K562 (cell line): ENCODE results near the gene HBEGF. TPM values are rescaled to one million over a fixed set of nuclear protein-coding genes. Genes with fewer than 3 reads are reported as not detected.

Experiments used
- ATAC-seq: fragments of 200-7000 bp; cut with Tn5 transposase; 3 replicates; pipeline ENCODE4 v1.9.1; 2020; ENCODE audit warnings: moderate library complexity
- BruUV-seq: library from RNA; stranded (reverse); fragments of 400-500 nt; replicated peaks from 2 replicates; lab custom pipeline; 2021; lab: Mats Ljungman, UMichigan
- CTCF ChIA-PET: fragments of 300-600 bp; formaldehyde crosslinking; extraction: SDS; loops from one replicate; lab custom pipeline; 2021; ENCODE audit warnings: low intra/inter-chr PET ratio; lab: Yijun Ruan, JAX
- POLR2A ChIA-PET: fragments of 300-600, 350-650 bp; sonication (Branson Sonifier 250); formaldehyde crosslinking; extraction: SDS; loops from one replicate; lab custom pipeline; 2021; ENCODE audit warnings: antibody characterized with exemption, inconsistent platforms; lab: Yijun Ruan, JAX
- DNase-seq, 4 experiments: peaks; one replicate each; pipeline versions ENCODE4 v3.0.0 to v3.0.0-alpha.2; 2011 to 2018; ENCODE audit warnings: low spot score in 3 of 4, mixed read lengths in 3 of 4; ENCODE audit errors: extremely low read depth in 1 of 4
- FAIRE-seq: peaks from 2 replicates; lab custom pipeline; 2011; peaks lifted over from hg19 to GRCh38; lab: Jason Lieb, UNC
- H2AFZ ChIP-seq: 2 replicates; pipeline ENCODE4 v1.6.0; 2011; ENCODE audit warnings: low read depth, low read length, control low read depth, inconsistent platforms
- H3K27ac ChIP-seq: fragments of 200-600 bp; 3 replicates; pipeline ENCODE4 v1.8.0; 2011; ENCODE audit warnings: low read depth, mild to moderate bottlenecking, control low read depth, inconsistent platforms, low read length, moderate library complexity, mixed read lengths; ENCODE audit errors: extremely low read depth
- H3K27me3 ChIP-seq, 2 experiments: fragments of 300-600 bp in 1 of 2; 2 replicates in 1 of 2; 3 replicates in 1 of 2; pipeline versions ENCODE4 v1.6.0 to v1.8.0; 2011; ENCODE audit warnings: inconsistent platforms in 2 of 2, low read length in 2 of 2, mild to moderate bottlenecking in 1 of 2, mixed read lengths in 1 of 2, moderate library complexity in 1 of 2; ENCODE audit not compliant: control insufficient read depth in 2 of 2, insufficient read depth in 2 of 2
- H3K36me3 ChIP-seq: fragments of 300-600 bp; 3 replicates; pipeline ENCODE4 v1.8.0; 2011; ENCODE audit warnings: mild to moderate bottlenecking, low read length, inconsistent platforms; ENCODE audit not compliant: control insufficient read depth, insufficient read depth
- H3K4me1 ChIP-seq, 2 experiments: fragments of 200-600 bp in 1 of 2; replicated peaks in 1 of 2; 2 replicates in 1 of 2; 3 replicates in 1 of 2; pipeline versions ENCODE4 v1.5.1 to v1.8.0; 2011; ENCODE audit warnings: inconsistent platforms in 2 of 2, low read length in 2 of 2, mild to moderate bottlenecking in 1 of 2, mixed read lengths in 1 of 2, moderate library complexity in 1 of 2; ENCODE audit not compliant: control insufficient read depth in 2 of 2, insufficient read depth in 2 of 2
- H3K4me2 ChIP-seq: 2 replicates; pipeline ENCODE4 v1.6.1; 2011; ENCODE audit warnings: low read length, control low read depth, inconsistent platforms, mixed read lengths; ENCODE audit not compliant: insufficient read depth
- H3K4me3 ChIP-seq: fragments of 200-600 bp; sonication (generic), shearing (Covaris generic); 2 replicates; pipeline ENCODE4 v1.5.1; 2016; ENCODE audit warnings: control low read depth, inconsistent platforms
- H3K79me2 ChIP-seq: fragments of 200-600 bp; 3 replicates; pipeline ENCODE4 v1.8.0; 2011; ENCODE audit warnings: low read length, inconsistent platforms; ENCODE audit not compliant: control insufficient read depth, insufficient read depth
- H3K9ac ChIP-seq, 2 experiments: 2 replicates each; pipeline versions ENCODE4 v1.6.0 to v1.6.1; 2011; ENCODE audit warnings: low read depth in 2 of 2, low read length in 2 of 2, control low read depth in 1 of 2, inconsistent platforms in 1 of 2, mild to moderate bottlenecking in 1 of 2, mixed read lengths in 1 of 2; ENCODE audit not compliant: insufficient read depth in 1 of 2
- H3K9me1 ChIP-seq: one replicate; pipeline ENCODE4 v1.6.0; 2011; ENCODE audit warnings: inconsistent platforms, mild to moderate bottlenecking, low read length, moderate library complexity; ENCODE audit not compliant: control insufficient read depth, insufficient read depth
- H3K9me3 ChIP-seq: replicated peaks from 2 replicates; pipeline ENCODE4 v1.5.1; 2011; ENCODE audit warnings: low read depth, low read length, inconsistent platforms; ENCODE audit not compliant: control insufficient read depth, insufficient read depth
- H4K20me1 ChIP-seq: replicated peaks from 2 replicates; pipeline ENCODE4 v1.6.1; 2011; ENCODE audit warnings: low read length, inconsistent platforms, mixed read lengths; ENCODE audit not compliant: control insufficient read depth, insufficient read depth
- ATF3 ChIP-seq, 2 experiments: fragments of 450-650 bp in 1 of 2; sonication (generic) in 1 of 2; formaldehyde crosslinking in 1 of 2; IDR thresholded peaks in 1 of 2; conservative IDR thresholded peaks in 1 of 2; 2 replicates each; pipeline versions ENCODE4 v1.6.1 to v1.8.1; 2016 to 2023; ENCODE audit warnings: mild to moderate bottlenecking in 2 of 2, moderate library complexity in 2 of 2, inconsistent platforms in 1 of 2, missing genetic modification reagents in 1 of 2
- EGR1 ChIP-seq: fragments of 450-650 bp; conservative IDR thresholded peaks from 2 replicates; pipeline ENCODE4 v1.6.1; 2017; ENCODE audit warnings: mild to moderate bottlenecking
- FOS ChIP-seq: IDR thresholded peaks from 3 replicates; pipeline ENCODE4 v1.6.1; 2011; ENCODE audit not compliant: insufficient read length; ENCODE audit errors: extremely low read depth
- FOSL1 ChIP-seq: fragments of 200-800 bp; sonication (Bioruptor generic); conservative IDR thresholded peaks from 2 replicates; pipeline ENCODE4 v1.6.1; 2016; ENCODE audit warnings: missing genetic modification characterization, missing compliant biosample characterization
- FUS ChIP-seq: fragments of 200-400 bp; formaldehyde crosslinking; optimal IDR thresholded peaks from 2 replicates; pipeline ENCODE3; 2017; ENCODE audit warnings: low read depth, low read length
- ID3 ChIP-seq, 2 experiments: fragments of 250-450 bp in 1 of 2; fragments of 450-650 bp in 1 of 2; sonication (Bioruptor Pico) in 1 of 2; IDR thresholded peaks; 2 replicates each; pipeline versions ENCODE4 v1.6.1 to v1.8.0; 2016 to 2021; ENCODE audit warnings: mild to moderate bottlenecking in 2 of 2, moderate library complexity in 2 of 2, missing compliant biosample characterization in 1 of 2, missing genetic modification characterization in 1 of 2
- RBM34 ChIP-seq: fragments of 200-400 bp; formaldehyde crosslinking; IDR thresholded peaks from 2 replicates; pipeline ENCODE4 v1.6.1; 2018; ENCODE audit warnings: low read length, borderline replicate concordance; ENCODE audit not compliant: insufficient read depth
- ZNF408 ChIP-seq: fragments of 250-450 bp; sonication (Bioruptor Pico); IDR thresholded peaks from 2 replicates; pipeline ENCODE4 v1.4.0; 2020; ENCODE audit warnings: low read depth, mild to moderate bottlenecking, moderate library complexity
- WGBS: fragments of 100-300 bp; shearing (Covaris generic); methylation state at CpG from one replicate; pipeline ENCODE4 v1.1.6; 2016; ENCODE audit warnings: low coverage, mixed read lengths; ENCODE audit not compliant: insufficient coverage; ENCODE audit errors: missing lambda C conversion rate; 5-methylcytosine and 5-hydroxymethylcytosine counted together
- in situ Hi-C: fragments of 300-500 bp; cut with MboI; formaldehyde crosslinking; loops from 4 replicates; pipeline ENCODE4 v1.15.0; 2018; ENCODE audit warnings: inconsistent platforms, mixed read lengths
- intact Hi-C: fragments of 100-400 bp; cut with micrococcal nuclease; formaldehyde crosslinking; loops from 2 replicates; pipeline ENCODE4 v1.14.2; 2022
- polyA plus RNA-seq, 8 experiments: library from polyadenylated mRNA; depleted of rRNA in 4 of 8; stranded (reverse) in 5 of 8; unstranded in 3 of 8; fragments of >200 nt; fragmentation: Nextera tagmentation in 2 of 8; fragmentation: Illumina TruSeq in 1 of 8; extraction: Ambion mirVana in 2 of 8; extraction: Trizol in 1 of 8; gene quantifications; 2 replicates each; pipeline versions ENCODE4 v1.2.1 to v1.2.3, GENCODE V29; 2011 to 2014; ENCODE audit warnings: inconsistent platforms in 1 of 8, missing spikeins in 1 of 8
- total RNA-seq, 7 experiments: library from RNA; depleted of rRNA in 6 of 7; stranded (reverse); fragments of >200 nt in 6 of 7; fragmentation: Illumina TruSeq in 2 of 7; extraction: Trizol in 2 of 7; gene quantifications; 2 replicates each; pipeline versions ENCODE4 v1.2.1 to v1.2.3, GENCODE V29; 2011 to 2021; ENCODE audit warnings: low replicate concordance in 1 of 7
- TF ChIP-seq, protein P1 (sequence below), 2 experiments: fragments of 450-650 bp; IDR thresholded peaks; 2 replicates each; pipeline ENCODE4 v1.6.1; 2016; ENCODE audit warnings: mild to moderate bottlenecking in 2 of 2, borderline replicate concordance in 1 of 2, low read depth in 1 of 2, moderate library complexity in 1 of 2

Gene HBEGF
- total and polyA plus RNA-seq, 9 of the 15 experiments (the other 6 are each of a cell fraction or from before 2014, with no cell fraction given) = 0.11 to 1.1 (median 0.60) TPM

DNA sequence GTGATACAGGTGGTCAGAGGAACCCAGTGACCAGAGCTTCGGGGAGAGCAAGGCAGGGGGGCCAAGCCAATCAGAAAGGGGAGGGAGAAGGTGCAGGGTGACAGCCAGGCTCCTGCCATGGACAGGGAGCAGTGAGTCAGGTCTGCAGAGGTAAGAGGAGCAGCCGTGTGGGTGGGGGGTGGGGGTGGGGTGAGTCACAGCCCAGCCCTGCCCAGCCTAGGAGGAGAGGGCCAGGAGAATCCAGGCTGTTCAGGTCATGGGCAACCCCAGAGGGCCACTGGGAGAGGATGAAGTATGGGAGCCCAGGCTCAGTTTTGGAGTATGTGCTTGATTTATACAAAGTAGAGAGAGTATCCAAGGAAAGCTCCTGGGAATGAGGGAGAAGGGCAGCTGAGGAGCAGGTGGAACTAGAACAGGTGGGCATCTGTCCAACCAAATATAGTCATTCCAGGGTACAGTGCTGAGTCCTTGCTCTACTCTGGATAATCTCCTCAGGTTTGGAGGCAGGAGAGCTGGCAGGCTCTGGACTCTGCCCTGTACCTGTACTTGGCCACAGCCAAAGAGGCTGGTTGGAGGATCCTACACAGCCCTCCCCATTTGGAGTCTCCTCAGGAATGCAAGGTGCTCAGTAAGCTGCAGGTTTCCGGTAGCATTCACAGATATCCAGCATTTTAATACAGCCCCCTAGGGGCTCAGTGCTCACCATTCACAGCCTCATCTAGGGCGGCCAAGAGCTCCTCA is 1.6 kb downstream of the HBEGF start:
- POLR2A ChIA-PET = interaction anchor here (0.6 to 2.8 kb wide), 7 partner anchors 8 to 366 kb away, joined by 3 to 19 read pairs (median 3); partner anchors contain the start of gene PFDN1
- no peaks in the 10 kb centered on the region for H3K27me3 ChIP-seq
- H3K4me2 ChIP-seq = no peak overlapping the region
- no peaks in the 10 kb centered on the region for H3K9me3 ChIP-seq
- FAIRE-seq (no peak), ATAC-seq (no peak), DNase-seq (peak; percentile 60 to 76 (median 69))
- H3K4me1 ChIP-seq = peaks cover 13 to 23% of the 10 kb centered on the region in 2 experiments; a peak in 4 of 5 replicates
- intact Hi-C loops = no loop called here
- no peaks in the 10 kb centered on the region for H4K20me1 ChIP-seq
- H3K79me2 ChIP-seq = no peaks in the 10 kb centered on the region
- no peak overlapping the region for H2AFZ ChIP-seq
- BruUV-seq = no TSS peak
- in situ Hi-C loops = no loop called here
- CTCF ChIA-PET = no interaction called here
- H3K4me3 ChIP-seq = no peak overlapping the region
- H3K9me1 ChIP-seq = no peaks in the 10 kb centered on the region
- WGBS = 23% methylated on average over 4 of the region's 4 CpGs
- H3K27ac ChIP-seq = no peak overlapping the region
- no peak overlapping the region for H3K9ac ChIP-seq
- H3K36me3 ChIP-seq = no peaks in the 10 kb centered on the region
- TF ChIP-seq EGR1 = peak; percentile 92
- no peak for TF ChIP-seq RBM34
- TF ChIP-seq, protein P1, sequence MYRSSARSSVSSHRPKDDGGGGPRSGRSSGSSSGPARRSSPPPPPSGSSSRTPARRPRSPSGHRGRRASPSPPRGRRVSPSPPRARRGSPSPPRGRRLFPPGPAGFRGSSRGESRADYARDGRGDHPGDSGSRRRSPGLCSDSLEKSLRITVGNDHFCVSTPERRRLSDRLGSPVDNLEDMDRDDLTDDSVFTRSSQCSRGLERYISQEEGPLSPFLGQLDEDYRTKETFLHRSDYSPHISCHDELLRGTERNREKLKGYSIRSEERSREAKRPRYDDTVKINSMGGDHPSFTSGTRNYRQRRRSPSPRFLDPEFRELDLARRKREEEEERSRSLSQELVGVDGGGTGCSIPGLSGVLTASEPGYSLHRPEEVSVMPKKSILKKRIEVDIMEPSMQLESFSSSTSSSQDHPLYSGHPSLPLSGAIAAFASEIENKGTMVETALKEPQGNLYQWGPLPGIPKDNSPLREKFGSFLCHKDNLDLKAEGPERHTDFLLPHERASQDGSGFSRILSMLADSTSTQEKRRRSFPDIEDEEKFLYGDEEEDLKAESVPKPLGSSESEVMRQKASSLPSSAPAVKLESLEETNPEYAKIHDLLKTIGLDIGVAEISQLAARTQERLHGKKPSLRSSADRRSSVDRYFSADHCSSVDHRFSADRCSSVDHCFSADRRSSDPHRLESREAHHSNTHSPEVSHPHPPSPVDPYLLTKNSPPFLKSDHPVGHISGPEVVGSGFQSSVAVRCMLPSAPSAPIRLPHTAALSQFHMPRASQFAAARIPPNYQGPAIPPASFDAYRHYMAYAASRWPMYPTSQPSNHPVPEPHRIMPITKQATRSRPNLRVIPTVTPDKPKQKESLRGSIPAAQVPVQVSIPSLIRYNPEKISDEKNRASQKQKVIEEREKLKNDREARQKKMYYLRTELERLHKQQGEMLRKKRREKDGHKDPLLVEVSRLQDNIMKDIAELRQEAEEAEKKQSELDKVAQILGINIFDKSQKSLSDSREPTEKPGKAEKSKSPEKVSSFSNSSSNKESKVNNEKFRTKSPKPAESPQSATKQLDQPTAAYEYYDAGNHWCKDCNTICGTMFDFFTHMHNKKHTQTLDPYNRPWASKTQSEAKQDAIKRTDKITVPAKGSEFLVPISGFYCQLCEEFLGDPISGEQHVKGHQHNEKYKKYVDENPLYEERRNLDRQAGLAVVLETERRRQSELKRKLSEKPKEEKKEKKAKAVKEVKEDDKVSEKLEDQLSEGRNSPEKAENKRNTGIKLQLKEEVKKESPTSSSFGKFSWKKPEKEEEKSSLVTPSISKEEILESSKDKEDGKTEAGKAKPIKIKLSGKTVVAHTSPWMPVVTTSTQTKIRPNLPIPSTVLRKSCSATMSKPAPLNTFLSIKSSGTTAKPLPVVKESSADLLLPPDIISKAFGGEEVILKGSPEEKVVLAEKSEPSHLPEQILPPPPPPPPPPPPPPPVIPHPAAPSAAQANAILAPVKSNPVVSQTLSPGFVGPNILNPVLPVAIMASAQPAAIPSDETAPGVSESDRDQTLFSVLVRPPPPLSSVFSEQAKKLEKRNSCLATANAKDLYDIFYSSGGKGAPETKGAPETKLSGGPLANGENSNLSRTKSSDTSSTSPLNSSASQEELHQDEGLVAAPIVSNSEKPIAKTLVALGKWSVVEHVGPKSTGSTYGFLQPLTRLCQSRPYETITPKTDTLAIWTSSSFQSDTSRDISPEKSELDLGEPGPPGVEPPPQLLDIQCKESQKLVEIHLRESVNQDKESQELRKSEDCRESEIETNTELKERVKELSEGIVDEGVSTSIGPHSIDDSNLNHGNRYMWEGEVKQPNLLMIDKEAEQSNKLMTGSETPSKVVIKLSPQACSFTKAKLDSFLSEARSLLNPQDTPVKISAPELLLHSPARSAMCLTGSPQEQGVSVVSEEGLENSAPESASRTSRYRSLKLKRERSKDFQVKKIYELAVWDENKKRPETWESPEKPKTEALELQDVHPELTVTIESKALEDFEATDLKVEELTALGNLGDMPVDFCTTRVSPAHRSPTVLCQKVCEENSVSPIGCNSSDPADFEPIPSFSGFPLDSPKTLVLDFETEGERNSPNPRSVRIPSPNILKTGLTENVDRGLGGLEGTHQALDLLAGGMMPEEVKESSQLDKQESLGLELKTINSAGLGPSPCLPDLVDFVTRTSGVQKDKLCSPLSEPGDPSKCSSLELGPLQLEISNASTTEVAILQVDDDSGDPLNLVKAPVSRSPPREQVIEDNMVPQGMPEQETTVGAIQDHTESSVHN (IDR thresholded peaks at IDR 0.05; ENCODE audit: borderline replicate concordance in 1 of 2, low read depth in 1 of 2) = no peak
- no peak for TF ChIP-seq FOS
- no peak for TF ChIP-seq FUS
- peak; percentile 44; the same call in 1 of the 2 replicates for TF ChIP-seq ATF3 (IDR thresholded peaks at IDR 0.05)
- TF ChIP-seq ATF3 (CRISPR knock-in tag; conservative IDR thresholded peaks at IDR 0.05) = no peak
- peak; percentile 61 for TF ChIP-seq FOSL1
- TF ChIP-seq ID3 (CRISPR knock-in tag; IDR thresholded peaks at IDR 0.05) = no peak
- TF ChIP-seq ID3 (tag; IDR thresholded peaks at IDR 0.05) = no peak
- no peak for TF ChIP-seq ZNF408 (CRISPR knock-in tag)
